ENCODE measurements around the gene ARHGAP10. TPM values are rescaled to one million over a fixed set of nuclear protein-coding genes. Genes with fewer than 3 reads are reported as not detected.

Gene ARHGAP10
- total and polyA plus RNA-seq, 10 of the 15 experiments (the other 5 are each of a cell fraction or from before 2014, with no cell fraction given): 1.3 to 25.8 (median 17.2) TPM

GRCh38 chr4:147709999-147710398 lies 21.9 kb upstream of the ARHGAP10 start:
- Histone ChIP-seq H3K79me2 (ENCODE audit: control insufficient read depth, insufficient read depth, low read length) (no peaks in the 10 kb centered on the region), H2AFZ (ENCODE audit: control insufficient read depth, low read depth, low read length) (no peak overlapping the region), H3K27me3 (replicated peaks in 1 of 2; ENCODE audit: control insufficient read depth in 2 of 2, insufficient read depth in 2 of 2, low read length in 1 of 2) (no peaks in the 10 kb centered on the region), H3K27ac (ENCODE audit: control insufficient read depth, insufficient read depth) (no peak overlapping the region), H4K20me1 (ENCODE audit: control insufficient read depth, insufficient read depth) (no peaks in the 10 kb centered on the region), H3K9ac (ENCODE audit: control insufficient read depth, insufficient read depth, low read length) (no peak overlapping the region), H3K36me3 (ENCODE audit: control insufficient read depth in 2 of 2, insufficient read depth in 2 of 2, low read length in 1 of 2) (no peaks in the 10 kb centered on the region), H3K4me3 (no peak overlapping the region), H3K4me2 (ENCODE audit: control insufficient read depth, insufficient read depth) (no peak overlapping the region), H3K4me1 (ENCODE audit: control insufficient read depth, insufficient read depth, low read length) (peaks cover 3% of the 10 kb centered on the region), H3K9me3 (replicated peaks; ENCODE audit: control insufficient read depth, insufficient read depth, low read length) (no peaks in the 10 kb centered on the region)
- FAIRE-seq (no peak), DNase-seq (ENCODE audit: low read depth, low spot score) (no peak), ATAC-seq (peak; percentile 21; the same call in 2 of the 3 replicates)
- RAD21 ChIA-PET (ENCODE audit: unreplicated experiment): interaction anchor here (0.5 to 6.9 kb wide), 16 partner anchors 11 to 718 kb away, joined by 3 to 129 read pairs (median 6); partner anchors contain the start of gene ARHGAP10
- TF ChIP-seq ZNF384 (IDR thresholded peaks at IDR 0.05; ENCODE audit: borderline replicate concordance, low read depth, low read length) (no peak), RAD21 (IDR thresholded peaks at IDR 0.05; ENCODE audit: insufficient read depth, low read depth, low read length) (no peak), KAT2A (conservative IDR thresholded peaks at IDR 0.05; ENCODE audit: control insufficient read depth, low read depth, low read length) (no peak), MEF2A (IDR thresholded peaks at IDR 0.05; ENCODE audit: insufficient read depth, low read depth, low read length) (no peak), CBX3 (IDR thresholded peaks at IDR 0.05; ENCODE audit: borderline replicate concordance, low read depth) (no peak), SP1 (IDR thresholded peaks at IDR 0.05; ENCODE audit: low read depth, low read length) (no peak), BCLAF1 (IDR thresholded peaks at IDR 0.05) (no peak), ZBTB33 (IDR thresholded peaks at IDR 0.05) (peak; percentile 72)
- WGBS (ENCODE audit: insufficient coverage, insufficient replicate concordance, low lambda C conversion rate, missing lambda C conversion rate): 95% methylated on average over 5 of the region's 5 CpGs
- POLR2A ChIA-PET: interaction anchor here (0.6 to 0.8 kb wide), 5 partner anchors 27 to 154 kb away, joined by 3 to 6 read pairs (median 5); partner anchors contain the start of gene PRMT9
- intact Hi-C loops (cut with micrococcal nuclease; ENCODE audit: unreplicated experiment): loop anchor here (2.0 kb wide), 1 partner anchor 23 kb away; the partner anchor contains the start of gene ARHGAP10
- SMC1A ChIA-PET (ENCODE audit: uncharacterized antibody, unreplicated experiment): interaction anchor here (0.7 to 8.1 kb wide), 22 partner anchors 9 to 154 kb away, joined by 3 to 251 read pairs (median 4); partner anchors contain the start of gene ARHGAP10
- in situ Hi-C loops (cut with MboI): loop anchor here (5.0 kb wide), 1 partner anchor 157 kb away; no protein-coding TSS in a partner anchor
- CTCF ChIA-PET: interaction anchor here (0.6 to 10.7 kb wide), 17 partner anchors 24 to 490 kb away, joined by 3 to 343 read pairs (median 4); partner anchors contain the start of gene TMEM184C
- no TSS peak for BruUV-seq (replicated peaks)

Data from GM12878 (cell line).